SK-N-SH treated with all-trans-retinoic acid at 6 μM for 48 hours (cell line): Measurements from ENCODE around the gene PCDH12.

Experiments used
- ARNTL ChIP-seq: fragments of 450-650 bp; formaldehyde crosslinking; IDR thresholded peaks from 2 replicates; pipeline ENCODE4 v1.5.0; 2020; ENCODE audit warnings: low read depth, mild to moderate bottlenecking, moderate library complexity, borderline replicate concordance
- BACH2 ChIP-seq: fragments of 250-450 bp; sonication (Bioruptor Pico); IDR thresholded peaks from 2 replicates; pipeline ENCODE4 v1.9.0; 2021; ENCODE audit warnings: mild to moderate bottlenecking, borderline replicate concordance
- CREB5 ChIP-seq: fragments of 250-450 bp; sonication (Bioruptor Pico); IDR thresholded peaks from 2 replicates; pipeline ENCODE4 v1.5.1; 2020; ENCODE audit warnings: low read depth, mild to moderate bottlenecking, moderate library complexity
- CSRNP3 ChIP-seq: fragments of 250-450 bp; sonication (Bioruptor Pico); IDR thresholded peaks from 2 replicates; pipeline ENCODE4 v1.5.1; 2021; ENCODE audit warnings: mild to moderate bottlenecking, moderate library complexity
- ISL1 ChIP-seq: fragments of 250-450 bp; sonication (Bioruptor Pico); IDR thresholded peaks from 2 replicates; pipeline ENCODE4 v2.1.2; 2022; ENCODE audit warnings: mild to moderate bottlenecking, moderate library complexity
- TCF4 ChIP-seq: fragments of 250-450 bp; sonication (Bioruptor Pico); IDR thresholded peaks from 2 replicates; pipeline ENCODE4 v1.8.0; 2021; ENCODE audit warnings: mild to moderate bottlenecking, moderate library complexity, borderline replicate concordance
- ZFP3 ChIP-seq: fragments of 250-450 bp; sonication (Bioruptor Pico); IDR thresholded peaks from 2 replicates; pipeline ENCODE4 v1.5.0; 2020; ENCODE audit warnings: mild to moderate bottlenecking, moderate library complexity
- ZNF8 ChIP-seq: fragments of 450-650 bp; formaldehyde crosslinking; IDR thresholded peaks from 2 replicates; pipeline ENCODE4 v1.5.0; 2020; ENCODE audit warnings: mild to moderate bottlenecking, moderate library complexity

GRCh38 chr5:141986072-141986471 lies 28.1 kb upstream of the PCDH12 start:
- TF ChIP-seq ZFP3 (no peak), CSRNP3 (CRISPR knock-in tag) (no peak), ARNTL (CRISPR knock-in tag) (no peak), TCF4 (CRISPR knock-in tag) (no peak), BACH2 (CRISPR knock-in tag) (no peak), ISL1 (CRISPR knock-in tag) (no peak), CREB5 (CRISPR knock-in tag) (no peak), ZNF8 (CRISPR knock-in tag) (no peak)
